ENCODE results near the gene CAMTA2.

Gene CAMTA2

GRCh38 chr17:4921320-4921719, 66.2 kb downstream of the CAMTA2 start:
- FAIRE-seq: no peak

DNA sequence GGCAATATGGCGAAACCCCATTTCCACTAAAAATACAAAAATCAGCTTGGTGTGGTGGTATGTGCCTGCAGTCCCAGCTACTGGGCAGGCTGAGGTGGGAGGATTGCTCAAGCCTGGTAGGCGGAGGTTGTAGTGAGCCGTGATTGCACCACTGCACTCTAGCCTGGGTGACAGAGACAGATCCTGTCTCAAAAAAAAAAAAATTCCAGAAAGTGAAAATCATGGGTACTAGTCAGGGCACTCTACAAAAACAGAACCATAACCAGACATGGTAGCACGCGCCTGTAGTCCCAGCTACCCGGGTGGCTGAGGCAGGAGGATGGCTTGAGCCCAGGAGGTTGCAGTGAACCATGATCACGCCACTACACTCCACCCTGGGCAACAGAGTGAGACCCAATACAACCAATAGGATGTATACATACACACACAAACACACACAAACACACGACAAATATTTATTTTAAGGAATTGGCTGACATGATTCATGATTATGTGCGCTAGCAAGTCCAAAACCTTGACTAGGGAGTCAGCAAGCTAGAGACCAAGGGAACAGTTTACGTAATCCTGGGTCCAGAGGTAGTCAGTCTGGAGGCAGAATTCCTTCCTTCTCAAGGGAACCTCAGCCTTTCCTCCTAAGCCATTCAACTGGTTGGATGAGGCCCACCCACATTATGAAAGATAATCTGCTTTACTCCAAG, 67.0 kb downstream of the CAMTA2 start:
- FAIRE-seq: no peak

- FAIRE-seq: no peak
These were observed 67.9 kb downstream of the CAMTA2 start for GRCh38 chr17:4919511-4920047.

Measured in endometrium (tissue), 2 donors.